Ishikawa (cell line): ENCODE data around the gene MACROD2.

Source experiments
- CEBPB ChIP-seq: IDR thresholded peaks from 2 replicates; pipeline ENCODE4 v1.6.1; 2012
- CREB1 ChIP-seq: IDR thresholded peaks from 2 replicates; pipeline ENCODE4 v1.6.1; 2012; ENCODE audit warnings: low read depth
- EGR1 ChIP-seq: IDR thresholded peaks from 2 replicates; pipeline ENCODE4 v1.6.1; 2012
- EP300 ChIP-seq: IDR thresholded peaks from 2 replicates; pipeline ENCODE4 v1.6.1; 2012; ENCODE audit warnings: borderline replicate concordance
- FOXM1 ChIP-seq: IDR thresholded peaks from 2 replicates; pipeline ENCODE4 v1.6.1; 2012; ENCODE audit warnings: low read depth, borderline replicate concordance
- MAX ChIP-seq: IDR thresholded peaks from 2 replicates; pipeline ENCODE4 v1.6.1; 2012
- NFIC ChIP-seq: IDR thresholded peaks from 2 replicates; pipeline ENCODE4 v1.6.1; 2012
- RAD21 ChIP-seq: IDR thresholded peaks from 2 replicates; pipeline ENCODE4 v1.6.1; 2012; ENCODE audit warnings: low read depth
- REST ChIP-seq: IDR thresholded peaks from 2 replicates; pipeline ENCODE4 v1.6.1; 2012; ENCODE audit warnings: low read depth, mild to moderate bottlenecking
- TAF1 ChIP-seq: IDR thresholded peaks from 2 replicates; pipeline ENCODE4 v1.6.1; 2012; ENCODE audit warnings: low read depth, mild to moderate bottlenecking
- TCF12 ChIP-seq: IDR thresholded peaks from 2 replicates; pipeline ENCODE4 v1.6.1; 2012; ENCODE audit warnings: low read depth
- TEAD4 ChIP-seq: IDR thresholded peaks from 2 replicates; pipeline ENCODE4 v1.6.1; 2012
- USF1 ChIP-seq: IDR thresholded peaks from 2 replicates; pipeline ENCODE4 v1.6.1; 2012
- YY1 ChIP-seq: IDR thresholded peaks from 2 replicates; pipeline ENCODE4 v1.6.1; 2012; ENCODE audit warnings: low read depth
- ZBTB7A ChIP-seq: IDR thresholded peaks from 2 replicates; pipeline ENCODE4 v1.6.1; 2012; ENCODE audit warnings: low read depth

MACROD2 gene

GRCh38 chr20:14922503-14923267, 927.4 kb downstream of the MACROD2 start:
- TF ChIP-seq MAX (no peak), CEBPB (no peak), NFIC (no peak), CREB1 (no peak), TAF1 (no peak)

- TF ChIP-seq EGR1 (no peak), TAF1 (no peak), TEAD4 (no peak), CREB1 (no peak), USF1 (no peak), RAD21 (no peak), TCF12 (no peak)
Observed at GRCh38 chr20:14924433-14924832, 929.1 kb downstream of the MACROD2 start.

GRCh38 chr20:14925300-14925699, 930.0 kb downstream of the MACROD2 start:
- no peak for TF ChIP-seq YY1
- TF ChIP-seq TCF12, result no peak
- TF ChIP-seq TEAD4, result no peak

- no peak for TF ChIP-seq ZBTB7A
- no peak for TF ChIP-seq CEBPB
- TF ChIP-seq MAX, result no peak
- TF ChIP-seq USF1, result no peak
- TF ChIP-seq EGR1, result no peak
Observed at GRCh38 chr20:14928083-14928482, 932.8 kb downstream of the MACROD2 start.

- TF ChIP-seq TEAD4 (no peak), EP300 (no peak), FOXM1 (no peak), TAF1 (no peak), TCF12 (no peak), ZBTB7A (no peak), CREB1 (no peak), RAD21 (no peak), NFIC (no peak), CEBPB (no peak), MAX (no peak), YY1 (no peak), EGR1 (no peak), REST (no peak), USF1 (no peak)
Observed at GRCh38 chr20:14929388-14929787, 934.1 kb downstream of the MACROD2 start.

GRCh38 chr20:14932040-14932439, 936.7 kb downstream of the MACROD2 start:
- TF ChIP-seq TAF1, result no peak
- TF ChIP-seq CREB1, result no peak
- TF ChIP-seq EGR1, result no peak
- no peak for TF ChIP-seq CEBPB
- TF ChIP-seq ZBTB7A, result no peak
- no peak for TF ChIP-seq YY1
- TF ChIP-seq TCF12, result no peak
- TF ChIP-seq REST, result no peak
- no peak for TF ChIP-seq USF1
- no peak for TF ChIP-seq FOXM1
- TF ChIP-seq MAX, result no peak
